Stimulated activated CD4-positive, alpha-beta T cell treated with anti-CD3 and anti-CD28 coated beads, TNF-alpha, amount 100 ng/mL, for 1 hour (primary cell): ENCODE data around the gene BAMBI.

ENCODE experiments used
- DNase-seq, 3 donors: peaks; one replicate each; pipeline ENCODE4 v3.0.0-alpha.2; 2020; ENCODE audit warnings: low read depth in 3 of 3, low spot score in 1 of 3

The BAMBI gene

DNA sequence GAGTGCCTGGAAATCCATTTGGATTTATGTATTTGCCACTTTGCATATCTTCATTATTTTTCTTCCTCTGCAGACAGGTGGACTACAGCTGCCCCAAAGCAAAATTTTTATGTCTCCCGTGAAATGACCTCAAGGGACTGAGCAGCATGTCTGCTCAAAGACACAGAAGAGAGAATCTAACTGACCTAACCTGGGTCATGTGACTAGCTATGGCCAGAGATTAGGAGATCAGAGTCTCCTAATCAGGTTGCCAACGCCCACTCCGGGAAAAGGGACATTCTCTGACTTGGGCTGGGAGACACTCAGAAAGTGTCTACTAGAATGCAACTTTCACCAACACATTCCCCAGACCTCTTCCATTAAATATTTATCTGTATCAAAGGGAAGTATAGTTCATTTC, 2.5 kb upstream of the BAMBI start:
- DNase-seq: no peak

DNA sequence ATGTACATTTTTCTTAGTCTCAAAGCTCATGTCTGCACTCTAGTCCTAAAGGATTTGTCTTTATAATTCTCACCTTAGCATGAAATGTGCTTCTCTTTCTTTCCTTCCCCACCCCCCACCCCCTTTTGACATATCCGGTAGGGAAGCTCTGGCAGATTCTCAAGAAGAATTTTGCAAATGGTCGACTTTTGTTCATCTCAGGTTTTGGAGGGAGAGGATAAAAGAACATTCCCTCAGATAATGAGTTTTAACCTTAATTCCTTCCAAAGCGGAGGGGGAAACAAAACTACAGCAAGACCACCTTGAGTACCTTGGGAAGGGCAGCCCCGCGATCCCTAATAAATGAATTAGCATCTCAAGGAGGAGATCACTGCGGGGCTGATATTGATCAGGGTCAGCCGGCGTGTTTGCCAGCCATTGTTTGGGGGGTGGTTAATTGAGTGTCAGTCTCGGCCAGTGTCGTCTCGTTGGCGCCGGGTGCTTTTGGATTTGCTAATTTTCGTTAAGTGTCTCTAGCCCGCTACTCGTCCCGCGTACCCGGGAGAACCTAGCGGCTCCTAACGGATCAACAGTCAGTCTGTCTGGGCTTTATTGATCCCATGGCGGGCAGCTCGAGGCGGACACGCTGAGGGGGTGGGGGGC, 874 bp upstream of the BAMBI start:
- DNase-seq: no peak

DNA sequence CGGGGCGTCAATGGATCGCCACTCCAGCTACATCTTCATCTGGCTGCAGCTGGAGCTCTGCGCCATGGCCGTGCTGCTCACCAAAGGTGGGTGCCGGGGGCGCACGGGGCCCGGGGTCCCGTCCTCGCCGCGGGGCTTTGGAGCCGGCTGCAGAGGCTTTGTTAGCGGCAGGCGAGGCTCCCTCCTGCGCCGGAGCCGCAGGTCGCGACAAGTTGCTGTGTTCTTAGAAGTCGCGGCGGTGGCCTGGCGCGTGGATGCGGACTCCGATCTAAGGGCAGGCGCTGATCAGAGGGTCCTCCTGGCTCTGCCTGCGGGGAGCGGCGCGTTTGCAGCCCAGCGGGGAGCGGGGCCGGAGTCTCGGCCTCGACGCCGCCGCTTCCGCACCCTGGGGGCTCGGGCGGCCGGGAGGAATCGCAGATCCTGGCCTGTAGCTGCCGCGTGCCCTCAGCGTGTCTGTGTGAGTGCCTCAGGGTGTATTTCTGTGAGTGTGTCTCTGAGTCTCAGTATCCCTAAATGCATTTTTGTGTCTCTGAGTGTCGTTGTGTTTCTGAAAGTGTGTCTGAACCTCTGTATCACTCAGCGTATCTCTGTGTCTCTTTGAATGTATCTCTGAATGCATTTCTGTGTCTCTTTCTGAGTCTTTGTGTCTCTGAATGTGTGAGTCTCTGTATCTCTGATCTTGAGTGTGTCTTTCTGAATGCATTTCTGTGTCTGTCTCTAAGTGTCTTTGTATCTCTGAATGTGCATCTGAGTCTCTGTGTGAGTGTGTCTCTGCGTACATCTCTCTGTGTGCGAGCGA, 766 bp downstream of the BAMBI start:
- peak in 1 of 3 donors; percentile 14 for DNase-seq

DNA sequence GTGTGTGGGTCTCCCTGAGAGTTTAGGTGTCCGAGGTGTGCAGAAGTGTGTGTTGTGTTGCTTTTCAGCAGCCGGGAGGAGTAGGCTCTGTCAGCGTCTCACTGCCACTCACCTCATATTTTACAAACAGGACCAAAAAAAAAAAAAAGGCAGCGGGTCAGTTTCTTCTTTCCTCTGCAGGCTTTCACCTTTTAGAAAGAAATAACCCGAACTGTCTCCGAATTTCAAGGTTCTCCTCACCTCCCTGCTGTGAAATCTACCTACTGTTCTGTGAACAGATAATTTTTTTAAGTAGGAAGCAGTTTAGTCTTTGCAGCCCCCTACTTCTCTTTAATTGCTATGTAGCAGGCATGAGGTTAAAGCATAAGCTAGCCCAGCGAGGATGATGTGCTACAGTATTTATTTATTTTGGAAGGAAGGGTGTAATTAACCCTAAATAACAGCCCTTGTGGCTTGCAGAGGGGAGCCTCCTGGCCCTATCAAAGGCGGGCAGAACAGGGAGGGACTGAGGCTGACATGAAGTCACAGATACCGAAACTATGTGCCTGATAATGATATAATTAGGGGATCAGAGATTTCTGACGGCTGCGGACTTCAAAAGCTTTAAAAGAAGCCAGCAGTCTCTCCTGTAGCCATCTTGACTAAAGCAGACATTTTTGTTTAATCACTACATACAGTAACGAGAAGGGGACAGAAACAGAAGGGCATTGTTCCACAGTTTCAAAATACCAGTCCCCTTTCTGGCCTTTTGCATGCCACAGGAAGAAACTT, 1.6 kb downstream of the BAMBI start:
- DNase-seq: no peak

DNA sequence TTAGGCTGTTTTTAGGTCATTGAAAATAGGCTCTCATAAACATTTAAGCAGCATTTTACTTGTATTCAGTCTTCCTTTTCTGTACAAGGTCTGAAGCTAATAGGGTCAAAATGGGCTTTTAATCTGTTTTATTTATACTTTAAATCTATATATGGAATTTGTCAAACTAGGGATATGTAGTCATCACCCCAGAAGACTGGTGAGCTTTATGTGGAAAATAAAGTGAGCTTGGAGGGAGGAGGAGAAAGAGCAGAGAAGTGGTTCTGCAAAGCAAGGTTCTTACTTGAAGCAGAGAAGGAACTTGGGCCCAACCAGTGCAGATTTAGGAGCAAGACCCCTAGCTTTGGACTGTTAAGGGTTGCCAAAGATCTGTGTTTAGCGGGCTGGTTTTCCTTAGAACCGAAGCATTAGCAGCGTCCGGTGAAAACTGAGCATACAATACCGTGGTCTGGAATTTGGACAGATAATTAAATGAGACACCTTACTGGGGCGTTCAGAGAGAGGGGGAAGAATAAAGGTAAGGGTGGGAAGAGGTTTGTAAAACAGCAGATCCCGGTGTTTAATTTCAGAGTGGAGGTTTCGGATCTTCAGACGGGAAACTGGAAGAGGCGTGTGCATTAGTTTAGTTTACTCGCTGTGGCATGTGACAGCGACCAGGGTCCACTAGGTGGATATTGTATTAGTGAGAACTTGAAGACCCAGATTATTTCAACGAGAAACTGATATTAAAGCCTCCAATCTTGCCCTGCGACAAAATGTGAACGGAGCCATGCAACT, 2.4 kb downstream of the BAMBI start:
- no peak for DNase-seq

DNA sequence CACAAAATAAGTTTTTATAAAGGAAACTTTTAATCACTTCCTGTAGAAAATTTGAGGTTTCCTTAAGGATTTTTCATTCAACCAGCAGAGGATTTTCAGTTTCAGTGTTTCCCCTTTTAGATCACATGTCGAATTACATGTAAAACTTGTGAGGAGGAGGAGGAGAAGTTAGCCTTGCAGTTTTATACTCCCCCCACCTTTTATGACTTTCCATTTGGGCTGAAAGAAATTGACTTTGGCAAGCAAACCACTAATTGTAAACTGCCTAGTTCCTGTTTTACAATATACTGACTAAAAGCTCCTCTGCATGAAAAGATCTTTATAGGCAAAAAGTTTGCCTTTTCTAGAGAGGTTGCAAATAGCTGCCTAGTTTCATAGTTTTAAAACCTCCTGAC, 3.0 kb downstream of the BAMBI start:
- DNase-seq: no peak

DNA sequence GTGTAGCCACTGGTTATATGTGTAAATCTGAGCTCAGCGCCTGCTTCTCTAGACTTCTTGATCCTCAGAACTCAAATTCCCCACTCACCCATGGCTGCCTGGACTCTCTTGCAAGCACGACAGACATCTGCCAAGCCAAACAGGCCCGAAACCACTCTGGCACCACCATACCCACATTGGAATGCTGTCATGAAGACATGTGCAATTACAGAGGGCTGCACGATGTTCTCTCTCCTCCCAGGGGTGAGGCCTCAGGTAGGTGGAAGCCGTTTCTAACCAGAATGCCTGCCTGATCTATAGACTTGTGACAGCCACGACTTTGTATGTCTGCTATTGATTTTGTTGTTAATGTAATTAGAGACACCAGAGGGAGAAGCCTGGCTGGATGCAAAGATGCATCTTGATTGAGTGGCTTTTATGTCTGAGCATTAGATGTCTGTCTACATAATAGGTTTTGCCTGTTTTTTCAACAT, 4.0 kb downstream of the BAMBI start:
- DNase-seq: no peak

DNA sequence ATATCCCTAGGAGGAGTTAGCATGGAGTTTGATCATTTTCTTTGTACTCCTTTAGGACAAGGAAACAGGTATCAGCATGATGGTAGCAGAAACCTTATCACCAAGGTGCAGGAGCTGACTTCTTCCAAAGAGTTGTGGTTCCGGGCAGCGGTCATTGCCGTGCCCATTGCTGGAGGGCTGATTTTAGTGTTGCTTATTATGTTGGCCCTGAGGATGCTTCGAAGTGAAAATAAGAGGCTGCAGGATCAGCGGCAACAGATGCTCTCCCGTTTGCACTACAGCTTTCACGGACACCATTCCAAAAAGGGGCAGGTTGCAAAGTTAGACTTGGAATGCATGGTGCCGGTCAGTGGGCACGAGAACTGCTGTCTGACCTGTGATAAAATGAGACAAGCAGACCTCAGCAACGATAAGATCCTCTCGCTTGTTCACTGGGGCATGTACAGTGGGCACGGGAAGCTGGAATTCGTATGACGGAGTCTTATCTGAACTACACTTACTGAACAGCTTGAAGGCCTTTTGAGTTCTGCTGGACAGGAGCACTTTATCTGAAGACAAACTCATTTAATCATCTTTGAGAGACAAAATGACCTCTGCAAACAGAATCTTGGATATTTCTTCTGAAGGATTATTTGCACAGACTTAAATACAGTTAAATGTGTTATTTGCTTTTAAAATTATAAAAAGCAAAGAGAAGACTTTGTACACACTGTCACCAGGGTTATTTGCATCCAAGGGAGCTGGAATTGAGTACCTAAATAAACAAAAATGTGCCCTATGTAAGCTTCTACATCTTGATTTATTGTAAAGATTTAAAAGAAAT, 4.8 kb downstream of the BAMBI start:
- no peak for DNase-seq

DNA sequence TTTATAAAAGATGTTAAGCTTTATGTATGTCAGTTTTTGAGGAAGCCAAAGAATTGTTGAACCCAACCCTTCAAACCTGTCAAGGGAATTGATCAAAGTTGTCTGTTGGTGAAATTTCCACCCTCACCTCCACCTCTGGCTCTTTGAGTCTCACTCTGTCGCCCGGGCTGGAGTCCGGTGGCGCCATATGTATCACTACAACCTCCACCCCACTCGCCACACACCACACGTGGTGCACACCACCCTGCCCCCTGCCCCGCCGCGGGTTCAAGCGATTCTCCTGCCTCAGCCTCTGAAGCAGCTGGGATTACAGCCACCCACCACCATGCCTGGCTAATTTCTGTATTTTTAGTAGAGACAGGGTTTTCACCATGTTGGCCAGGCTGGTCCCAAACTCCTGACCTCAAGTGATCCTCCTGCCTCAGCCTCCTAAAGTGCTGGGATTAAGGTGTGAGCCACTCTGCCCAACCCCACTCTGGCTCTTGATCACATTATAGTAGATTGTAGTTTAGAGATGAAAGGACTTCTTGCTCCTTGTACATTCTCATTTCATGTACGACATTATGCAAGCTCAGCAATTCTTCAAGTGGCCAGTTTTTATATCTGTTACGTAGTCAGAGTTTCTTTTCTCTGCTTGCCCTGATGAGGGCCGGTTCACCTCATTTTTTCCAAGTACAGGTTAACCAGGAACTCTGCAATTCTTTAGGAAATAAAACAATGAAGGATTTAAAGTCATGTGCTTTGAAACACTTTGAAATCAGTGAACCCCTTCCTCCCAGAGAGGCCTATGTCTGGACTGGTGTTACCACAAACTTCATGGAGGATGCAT, 7.0 kb downstream of the BAMBI start:
- no peak for DNase-seq

DNA sequence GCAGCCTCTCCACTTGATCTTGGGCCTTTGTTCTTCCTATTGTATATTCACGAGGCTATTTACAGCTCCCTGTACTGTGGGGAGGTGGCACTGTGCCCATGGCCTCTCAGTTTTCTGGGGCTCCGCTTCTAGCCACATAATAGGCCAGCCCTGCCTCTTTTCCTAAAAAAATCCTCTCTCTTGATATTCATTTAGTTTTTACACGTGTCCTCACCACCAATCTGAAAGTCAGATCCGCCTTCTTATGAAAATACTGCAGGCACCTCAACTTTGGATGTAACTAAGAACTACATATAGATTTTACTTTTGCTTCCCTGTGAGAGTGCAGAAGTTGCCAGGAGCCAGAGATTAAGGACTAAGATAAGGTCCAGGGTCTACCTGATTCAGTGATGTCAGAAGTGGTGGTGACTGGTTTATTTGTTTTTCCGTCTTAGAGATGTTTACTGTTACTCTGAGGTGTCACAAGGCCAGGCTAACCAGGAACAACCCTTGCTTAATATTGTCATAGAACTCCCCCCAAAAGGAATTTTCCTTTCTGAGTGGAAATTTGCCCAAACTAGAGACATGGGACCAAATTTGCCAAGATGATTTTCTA, 7.8 kb downstream of the BAMBI start:
- no peak for DNase-seq

DNA sequence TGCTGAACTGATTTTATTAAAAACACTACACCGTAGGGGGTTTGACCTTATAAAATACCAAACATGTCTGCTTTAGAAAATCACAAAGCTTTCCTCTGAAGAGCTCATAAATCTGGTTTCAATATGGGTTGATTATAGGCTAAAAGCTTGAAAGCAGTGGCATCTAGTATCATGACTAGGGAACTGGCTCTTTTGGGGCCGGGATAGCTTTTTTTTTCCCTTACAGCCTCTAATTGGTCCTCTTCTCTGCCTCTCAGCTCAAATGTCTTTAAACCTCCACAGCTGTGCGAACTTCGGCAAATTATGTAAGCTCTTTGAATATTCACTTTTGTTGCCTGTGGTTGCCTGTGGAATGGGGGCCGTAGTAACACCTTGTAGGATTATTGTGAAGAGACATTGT, 8.4 kb downstream of the BAMBI start:
- no peak for DNase-seq

DNA sequence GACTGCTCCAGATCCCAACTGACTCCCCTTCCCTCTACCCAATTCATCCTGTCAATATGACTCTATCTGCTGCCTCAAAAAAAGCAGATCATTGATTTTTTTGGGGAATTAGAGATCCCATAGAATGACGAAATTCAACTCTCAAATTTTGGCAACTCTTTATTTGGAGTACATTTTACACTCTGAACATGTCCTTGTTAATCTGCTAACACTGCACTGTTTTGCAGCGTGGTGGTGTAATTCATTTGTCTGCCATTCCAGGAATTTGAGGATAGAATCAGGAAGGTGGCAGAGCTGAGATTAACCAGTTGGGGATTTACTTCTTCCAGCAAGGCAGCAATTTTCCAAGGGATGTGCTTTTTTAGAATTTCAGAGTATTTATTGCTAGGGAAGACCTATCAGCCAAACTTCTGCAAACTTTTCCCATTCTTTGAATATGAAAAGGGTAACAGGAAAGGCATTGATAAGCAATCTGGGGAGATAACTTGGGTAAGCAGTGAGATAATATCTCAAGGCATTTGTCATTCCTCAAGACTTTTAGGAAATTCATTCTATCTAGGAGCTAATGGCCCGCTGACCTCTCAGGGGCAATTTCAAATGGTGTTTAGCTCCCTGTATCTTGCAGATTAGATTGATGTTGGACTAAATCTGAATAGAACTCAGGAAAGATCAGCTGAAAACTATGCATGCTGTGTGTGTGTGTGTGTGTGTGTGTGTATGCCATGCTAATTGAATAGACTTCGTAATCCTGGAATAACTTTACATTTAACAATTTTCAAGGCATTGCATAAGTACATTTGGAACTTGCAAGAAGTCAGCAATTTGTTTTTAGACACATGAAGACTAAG, 9.7 kb downstream of the BAMBI start:
- DNase-seq: no peak

DNA sequence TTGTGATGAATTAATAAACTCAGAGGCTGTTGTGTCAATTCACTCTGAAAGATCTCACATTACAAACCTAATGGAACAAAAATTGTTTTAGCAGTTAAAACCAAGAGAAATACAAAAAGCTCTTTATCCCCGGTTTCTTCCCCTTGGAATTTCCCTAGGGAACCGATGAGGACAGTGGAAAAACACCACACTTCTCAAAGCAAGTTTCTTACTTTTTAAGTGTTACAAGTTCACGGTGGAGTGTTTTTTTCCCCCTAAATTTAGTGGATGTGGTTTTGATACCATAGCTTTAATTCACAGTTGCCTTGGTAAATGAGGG, 10.3 kb downstream of the BAMBI start:
- no peak for DNase-seq

DNA sequence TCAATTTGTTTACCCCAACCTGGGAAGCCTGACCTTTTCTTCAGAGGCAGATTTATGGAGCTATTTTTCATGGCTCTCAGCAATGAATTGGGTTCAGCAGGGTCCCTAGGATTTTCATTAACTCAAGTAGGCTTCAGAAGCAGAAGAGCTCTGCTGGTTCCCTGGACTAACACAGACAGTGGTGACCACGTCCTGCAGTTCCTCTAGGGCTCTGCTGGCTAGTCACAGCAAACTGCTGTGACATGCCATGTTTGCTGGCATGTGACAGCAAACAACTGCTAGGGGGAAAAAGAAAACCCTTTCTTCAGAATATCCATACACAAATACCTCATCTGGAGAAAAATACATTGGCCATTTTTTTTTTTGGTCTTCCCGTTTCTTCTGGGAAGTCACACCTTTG, 13.2 kb downstream of the BAMBI start:
- DNase-seq: no peak

DNA sequence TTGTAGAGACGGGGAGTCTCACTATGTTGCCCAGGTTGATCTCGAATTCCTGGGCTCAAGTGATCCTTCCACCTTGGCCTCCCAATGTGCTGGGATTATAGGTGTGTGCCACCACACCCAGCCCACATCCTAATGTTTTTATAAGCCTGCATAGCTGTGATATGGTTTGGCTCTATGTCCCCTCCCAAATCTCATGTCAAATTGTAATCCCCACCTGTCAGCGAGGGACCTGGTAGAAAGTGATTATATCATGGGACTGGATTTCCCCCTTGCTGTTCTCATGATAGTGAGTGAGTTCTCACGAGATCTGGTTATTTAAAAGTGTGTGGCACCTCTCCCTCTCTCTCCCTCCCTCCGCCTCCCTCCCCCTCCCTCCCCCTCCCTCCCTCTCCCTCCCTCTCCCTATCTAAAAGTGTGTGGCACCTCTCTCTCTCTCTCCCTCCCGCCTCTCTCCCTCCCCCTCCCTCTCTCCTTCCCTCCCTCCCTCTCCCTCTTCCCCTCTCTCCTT, 13.9 kb downstream of the BAMBI start:
- no peak for DNase-seq

DNA sequence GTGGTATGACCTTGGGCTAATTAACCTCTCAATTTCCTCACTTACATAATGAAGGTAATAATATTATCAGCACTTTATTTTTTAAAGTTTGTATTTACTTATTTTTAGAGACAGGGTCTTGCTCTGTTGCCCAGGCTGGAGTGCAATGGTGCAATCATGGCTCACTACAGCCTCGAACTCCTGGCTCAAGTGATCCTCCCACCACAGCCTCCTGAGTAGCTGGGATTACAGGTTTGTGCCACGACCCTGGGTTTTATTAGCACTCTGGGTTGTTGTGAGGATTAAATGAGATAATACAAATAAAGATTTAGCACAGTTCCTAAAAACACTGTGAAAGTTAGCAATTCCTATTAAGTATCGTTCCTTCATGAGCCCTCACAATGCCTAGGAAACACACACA, 14.7 kb downstream of the BAMBI start:
- DNase-seq: no peak

DNA sequence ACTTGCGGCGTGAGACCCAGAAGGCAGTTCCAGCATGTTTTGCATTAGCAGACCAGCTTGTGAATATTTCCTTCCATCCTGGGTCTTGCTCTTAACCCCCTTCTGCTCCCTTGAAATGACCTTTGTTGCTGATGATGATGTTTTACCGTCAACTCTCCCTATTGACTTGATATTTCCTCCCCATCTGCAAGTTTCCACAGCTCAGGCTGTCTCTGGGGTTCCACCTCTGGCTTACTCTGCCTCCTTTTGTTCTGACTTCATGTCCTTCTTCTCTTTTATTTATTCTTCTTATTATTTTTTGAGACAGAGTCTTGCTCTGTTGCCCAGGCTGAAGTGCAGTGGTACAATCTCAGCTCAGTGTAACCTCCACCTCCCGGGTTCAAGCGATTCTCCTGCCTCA, 17.2 kb downstream of the BAMBI start:
- no peak for DNase-seq

DNA sequence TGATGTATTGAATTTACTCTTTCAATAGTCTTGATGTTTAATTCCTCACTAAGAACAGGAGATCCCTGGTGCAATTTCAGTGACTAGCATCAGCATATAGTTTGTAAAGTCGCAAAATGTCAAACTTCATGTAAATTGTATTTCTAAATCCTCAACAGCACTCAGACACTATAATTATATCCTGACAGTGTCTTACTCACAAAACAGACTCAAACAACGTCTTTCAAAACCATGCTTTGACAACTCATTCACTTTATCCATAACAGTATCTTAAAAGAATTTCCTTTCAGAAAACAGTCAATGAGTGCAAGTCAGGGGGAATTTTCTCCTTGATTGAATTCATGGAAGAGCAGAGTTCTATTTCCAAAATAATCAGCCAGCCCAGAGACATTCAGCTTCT, 20.8 kb downstream of the BAMBI start:
- DNase-seq: no peak
